SK-N-MC (cell line): Measurements from ENCODE around the gene CAMSAP1.

ENCODE experiments used
- DNase-seq: peaks from one replicate; pipeline ENCODE4 v3.0.0-alpha.2; 2011; ENCODE audit warnings: low read depth, low spot score
- H3K27ac ChIP-seq: fragments of 200-600 bp; sonication (generic); 2 replicates; pipeline ENCODE4 v1.5.1; 2016; ENCODE audit warnings: mixed run types
- H3K36me3 ChIP-seq: fragments of 200-600 bp; sonication (generic); 2 replicates; pipeline ENCODE4 v1.6.1; 2017; ENCODE audit warnings: antibody characterized with exemption, low read length, mixed read lengths; ENCODE audit not compliant: insufficient read depth
- H3K4me3 ChIP-seq: fragments of 200-600 bp; sonication (generic); 2 replicates; pipeline ENCODE4 v1.5.1; 2016
- H3K9ac ChIP-seq: fragments of 200-600 bp; sonication (generic); 2 replicates; pipeline ENCODE4 v1.8.0; 2017; ENCODE audit warnings: mixed run types, mixed read lengths; ENCODE audit not compliant: insufficient read length
- H3K9me3 ChIP-seq: fragments of 200-600 bp; sonication (generic); 2 replicates; pipeline ENCODE4 v1.6.1; 2017; ENCODE audit warnings: low read depth, mild to moderate bottlenecking, antibody characterized with exemption, low read length, moderate library complexity, mixed read lengths
- EZH2 ChIP-seq: fragments of 200-600 bp; sonication (generic); IDR thresholded peaks from one replicate; pipeline ENCODE4 v1.6.1; 2017; ENCODE audit warnings: antibody characterized with exemption
- FOXP2 ChIP-seq: optimal IDR thresholded peaks from 2 replicates; pipeline ENCODE3; 2011; ENCODE audit warnings: mild to moderate bottlenecking, moderate library complexity; ENCODE audit not compliant: insufficient read depth; ENCODE audit errors: extremely low read length, control extremely low read depth
- POLR2AphosphoS5 ChIP-seq: IDR thresholded peaks from 2 replicates; pipeline ENCODE4 v1.6.1; 2012; ENCODE audit warnings: mild to moderate bottlenecking, low read depth, low read length, borderline replicate concordance

The CAMSAP1 gene

GRCh38 chr9:135772702-135773493 lies 134.4 kb downstream of the CAMSAP1 start:
- Histone ChIP-seq H3K9me3 (no peaks in the 10 kb centered on the region), H3K4me3 (no peak overlapping the region), H3K36me3 (no peaks in the 10 kb centered on the region), H3K9ac (no peak overlapping the region), H3K27ac (no peak overlapping the region)
- no peak for DNase-seq
- no peak for TF ChIP-seq EZH2
- no peak for TF ChIP-seq POLR2AphosphoS5
- TF ChIP-seq FOXP2: no peak

DNA sequence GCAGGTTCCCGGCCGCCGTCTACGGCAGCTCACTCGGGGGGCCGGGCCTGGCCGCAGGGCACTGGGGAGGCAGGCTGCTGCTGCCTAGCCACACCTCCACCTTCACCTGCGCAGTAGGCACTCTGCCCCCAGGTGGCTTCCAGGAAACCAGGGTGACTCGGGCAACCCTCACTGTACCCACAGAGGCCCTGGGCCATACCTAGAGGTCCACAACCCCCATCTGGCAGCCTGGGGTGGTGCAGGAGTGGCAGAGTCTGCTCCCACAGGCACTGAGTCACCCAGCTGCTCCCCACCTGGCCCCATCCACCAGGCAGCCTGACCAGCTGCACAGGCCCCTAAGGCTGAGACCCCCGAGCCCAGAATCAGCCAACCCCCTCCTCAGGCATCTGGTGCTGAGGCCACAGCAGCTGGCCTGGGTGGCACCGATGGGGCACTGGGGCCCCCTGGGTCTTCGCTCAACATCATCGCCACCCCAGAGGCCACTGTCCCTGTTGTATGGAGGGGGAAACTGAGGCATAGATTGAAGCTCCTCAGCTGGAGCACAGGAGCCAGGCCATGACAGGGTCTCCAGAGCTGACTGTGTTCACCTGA lies 135.2 kb downstream of the CAMSAP1 start:
- Histone ChIP-seq H3K9me3 (no peaks in the 10 kb centered on the region), H3K36me3 (no peaks in the 10 kb centered on the region), H3K27ac (no peak overlapping the region), H3K4me3 (no peak overlapping the region), H3K9ac (no peak overlapping the region)
- TF ChIP-seq EZH2: no peak
- TF ChIP-seq POLR2AphosphoS5: no peak
- no peak for TF ChIP-seq FOXP2
- no peak for DNase-seq

DNA sequence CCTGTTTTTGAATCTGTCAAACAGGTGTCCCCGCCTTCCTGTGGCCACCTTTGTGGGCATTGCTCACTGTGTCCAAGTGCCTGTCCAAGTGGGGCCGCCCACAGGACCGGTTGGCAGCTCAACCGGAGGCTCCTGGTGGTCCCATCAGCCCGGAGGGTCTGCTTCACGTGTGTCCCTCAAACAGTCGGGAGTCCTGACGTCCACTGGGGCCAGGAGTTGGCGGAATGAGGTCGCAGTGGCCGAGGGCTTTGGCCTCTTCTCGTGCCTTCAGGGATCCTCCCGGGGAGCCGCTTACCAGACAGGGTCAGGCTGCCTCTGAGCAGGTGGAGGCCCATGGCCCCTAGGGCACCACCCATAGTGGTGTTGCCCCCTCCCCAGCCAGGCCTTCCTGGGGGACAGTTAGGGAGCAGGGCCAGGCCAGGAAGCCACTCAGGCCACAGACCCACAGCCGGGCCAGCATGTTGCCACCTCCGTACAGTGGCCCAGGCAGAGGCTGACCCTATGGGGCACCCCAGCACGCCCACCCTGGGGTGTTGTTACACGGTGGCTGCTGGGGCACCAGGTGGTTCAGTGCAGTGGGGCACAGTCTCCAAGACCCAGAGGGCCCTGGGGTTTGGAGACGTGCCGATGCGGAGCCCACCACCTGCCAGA lies 135.8 kb downstream of the CAMSAP1 start:
- Histone ChIP-seq H3K36me3 (no peaks in the 10 kb centered on the region), H3K9me3 (no peaks in the 10 kb centered on the region), H3K4me3 (no peak overlapping the region), H3K27ac (no peak overlapping the region), H3K9ac (no peak overlapping the region)
- TF ChIP-seq EZH2: no peak
- TF ChIP-seq POLR2AphosphoS5: no peak
- no peak for TF ChIP-seq FOXP2
- DNase-seq: no peak

GRCh38 chr9:135770771-135771170 lies 136.6 kb downstream of the CAMSAP1 start:
- H3K9ac ChIP-seq: no peak overlapping the region
- H3K27ac ChIP-seq: no peak overlapping the region
- H3K36me3 ChIP-seq: no peaks in the 10 kb centered on the region
- H3K4me3 ChIP-seq: no peak overlapping the region
- TF ChIP-seq EZH2: no peak
- no peak for TF ChIP-seq POLR2AphosphoS5
- TF ChIP-seq FOXP2: no peak
- H3K9me3 ChIP-seq: no peaks in the 10 kb centered on the region
- DNase-seq: no peak

DNA sequence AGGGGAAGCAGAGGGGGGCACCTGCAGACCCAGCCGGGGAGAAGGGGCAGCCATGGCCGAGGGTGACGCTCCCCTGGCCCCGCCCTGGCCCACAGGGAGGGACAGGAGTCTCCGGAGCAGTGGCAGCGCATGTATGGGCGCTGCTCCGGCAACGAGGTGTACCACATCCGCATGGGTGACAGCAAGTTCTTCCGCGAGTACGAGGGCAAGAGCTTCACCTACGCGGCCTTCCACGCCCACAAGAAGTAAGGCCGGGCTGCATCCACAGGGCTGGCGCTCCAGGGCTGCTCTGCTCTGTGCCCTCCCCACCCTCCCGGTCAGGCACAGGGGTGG lies 137.2 kb downstream of the CAMSAP1 start:
- Histone ChIP-seq H3K9ac (no peak overlapping the region), H3K36me3 (no peaks in the 10 kb centered on the region), H3K27ac (no peak overlapping the region), H3K4me3 (no peak overlapping the region), H3K9me3 (no peaks in the 10 kb centered on the region)
- TF ChIP-seq EZH2 (no peak), FOXP2 (no peak), POLR2AphosphoS5 (no peak)
- no peak for DNase-seq

- H3K27ac ChIP-seq: no peak overlapping the region
- TF ChIP-seq EZH2 (no peak), POLR2AphosphoS5 (no peak), FOXP2 (no peak)
- H3K9ac ChIP-seq: no peak overlapping the region
- H3K9me3 ChIP-seq: no peaks in the 10 kb centered on the region
- H3K36me3 ChIP-seq: no peaks in the 10 kb centered on the region
- no peak overlapping the region for H3K4me3 ChIP-seq
- DNase-seq: no peak
These were observed 137.7 kb downstream of the CAMSAP1 start for GRCh38 chr9:135769489-135770202.

DNA sequence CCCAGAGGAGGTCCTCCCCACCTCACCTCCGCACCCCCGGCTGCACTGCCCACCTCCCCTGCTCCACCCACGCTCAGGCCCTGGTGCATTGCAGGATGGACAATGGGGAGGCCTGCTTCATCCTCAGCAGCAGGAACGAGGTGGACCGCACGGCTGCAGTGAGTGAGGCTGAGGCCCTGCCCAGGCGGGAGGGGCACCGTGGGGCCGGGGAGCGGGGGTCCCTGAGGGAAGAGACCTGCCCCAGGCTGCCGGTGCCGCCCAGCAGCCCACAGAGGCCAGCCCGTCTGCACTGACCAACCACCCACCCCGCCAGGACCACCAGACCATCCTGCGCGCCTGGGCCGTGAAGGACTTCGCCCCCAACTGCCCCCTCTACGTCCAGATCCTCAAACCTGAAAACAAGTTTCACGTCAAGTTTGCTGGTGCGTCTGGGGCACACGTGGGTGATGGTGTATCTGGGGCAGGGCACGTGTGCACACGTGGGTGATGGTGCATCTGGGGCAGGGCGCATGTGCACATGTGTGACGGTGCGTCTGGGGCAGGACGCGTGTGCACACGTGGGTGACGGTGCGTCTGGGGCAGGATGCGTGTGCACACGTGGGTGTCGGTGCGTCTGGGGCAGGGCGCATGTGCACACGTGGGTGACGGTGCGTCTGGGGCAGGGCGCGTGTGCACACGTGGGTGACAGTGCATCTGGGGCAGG lies 138.7 kb downstream of the CAMSAP1 start:
- H3K9ac ChIP-seq: no peak overlapping the region
- no peak overlapping the region for H3K27ac ChIP-seq
- TF ChIP-seq FOXP2 (no peak), EZH2 (no peak), POLR2AphosphoS5 (no peak)
- no peak for DNase-seq
- H3K9me3 ChIP-seq: no peaks in the 10 kb centered on the region
- H3K4me3 ChIP-seq: no peak overlapping the region
- H3K36me3 ChIP-seq: no peaks in the 10 kb centered on the region
